Uterus (tissue), 2 donors: ENCODE results near the gene INAFM1.

Experiments
- POLR2A ChIP-seq, 2 donors: fragments of 450-650 bp; IDR thresholded peaks; one replicate each; pipeline ENCODE4 v1.6.1; 2016; ENCODE audit warnings: antibody characterized with exemption in 2 of 2, mild to moderate bottlenecking in 1 of 2, moderate library complexity in 1 of 2
- TF ChIP-seq, protein P1 (sequence below), 4 experiments: fragments of 200-600 bp in 2 of 4; fragments of 450-650 bp in 2 of 4; sonication (generic) in 2 of 4; IDR thresholded peaks; one replicate each; pipeline ENCODE4 v1.5.1; 2016 to 2019; ENCODE audit warnings: antibody characterized with exemption in 4 of 4, mild to moderate bottlenecking in 2 of 4, moderate library complexity in 1 of 4

DNA sequence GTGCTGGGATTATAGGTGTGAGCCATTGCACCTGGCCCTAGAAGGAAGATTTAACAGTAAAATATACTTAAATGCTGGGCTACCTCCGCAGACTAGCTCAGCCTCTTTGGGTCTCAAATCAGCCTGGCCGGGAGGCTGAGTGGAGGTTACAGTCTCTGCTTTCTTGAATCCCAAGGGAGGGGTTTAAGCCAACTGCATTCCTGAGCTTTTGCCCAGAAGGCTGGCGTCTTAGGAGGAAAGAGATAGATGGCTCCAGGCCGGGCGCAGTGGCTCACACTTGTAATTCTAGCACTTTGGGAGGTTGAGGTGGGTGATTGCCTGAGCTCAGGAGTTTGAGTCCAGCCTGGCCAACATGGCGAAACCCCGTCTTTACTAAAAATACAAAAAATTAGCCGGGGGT is 34.4 kb downstream of the INAFM1 start:
- TF ChIP-seq POLR2A (IDR thresholded peaks at IDR 0.05), result no peak
- TF ChIP-seq, protein P1, sequence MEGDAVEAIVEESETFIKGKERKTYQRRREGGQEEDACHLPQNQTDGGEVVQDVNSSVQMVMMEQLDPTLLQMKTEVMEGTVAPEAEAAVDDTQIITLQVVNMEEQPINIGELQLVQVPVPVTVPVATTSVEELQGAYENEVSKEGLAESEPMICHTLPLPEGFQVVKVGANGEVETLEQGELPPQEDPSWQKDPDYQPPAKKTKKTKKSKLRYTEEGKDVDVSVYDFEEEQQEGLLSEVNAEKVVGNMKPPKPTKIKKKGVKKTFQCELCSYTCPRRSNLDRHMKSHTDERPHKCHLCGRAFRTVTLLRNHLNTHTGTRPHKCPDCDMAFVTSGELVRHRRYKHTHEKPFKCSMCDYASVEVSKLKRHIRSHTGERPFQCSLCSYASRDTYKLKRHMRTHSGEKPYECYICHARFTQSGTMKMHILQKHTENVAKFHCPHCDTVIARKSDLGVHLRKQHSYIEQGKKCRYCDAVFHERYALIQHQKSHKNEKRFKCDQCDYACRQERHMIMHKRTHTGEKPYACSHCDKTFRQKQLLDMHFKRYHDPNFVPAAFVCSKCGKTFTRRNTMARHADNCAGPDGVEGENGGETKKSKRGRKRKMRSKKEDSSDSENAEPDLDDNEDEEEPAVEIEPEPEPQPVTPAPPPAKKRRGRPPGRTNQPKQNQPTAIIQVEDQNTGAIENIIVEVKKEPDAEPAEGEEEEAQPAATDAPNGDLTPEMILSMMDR (IDR thresholded peaks at IDR 0.05), result no peak
